Cerebellar cortex (tissue), 1 donor: Measurements from ENCODE around the gene DCLK1.
"Not testable (repeated sequence)": the region's sequence is repeated elsewhere in the genome, so short reads cannot be mapped to it uniquely, and the experiment has no call there.

ENCODE experiments used
- DNase-seq: peaks from one replicate; pipeline ENCODE4 v3.0.0-alpha.2; 2015; ENCODE audit warnings: low spot score

DCLK1 gene

DNA sequence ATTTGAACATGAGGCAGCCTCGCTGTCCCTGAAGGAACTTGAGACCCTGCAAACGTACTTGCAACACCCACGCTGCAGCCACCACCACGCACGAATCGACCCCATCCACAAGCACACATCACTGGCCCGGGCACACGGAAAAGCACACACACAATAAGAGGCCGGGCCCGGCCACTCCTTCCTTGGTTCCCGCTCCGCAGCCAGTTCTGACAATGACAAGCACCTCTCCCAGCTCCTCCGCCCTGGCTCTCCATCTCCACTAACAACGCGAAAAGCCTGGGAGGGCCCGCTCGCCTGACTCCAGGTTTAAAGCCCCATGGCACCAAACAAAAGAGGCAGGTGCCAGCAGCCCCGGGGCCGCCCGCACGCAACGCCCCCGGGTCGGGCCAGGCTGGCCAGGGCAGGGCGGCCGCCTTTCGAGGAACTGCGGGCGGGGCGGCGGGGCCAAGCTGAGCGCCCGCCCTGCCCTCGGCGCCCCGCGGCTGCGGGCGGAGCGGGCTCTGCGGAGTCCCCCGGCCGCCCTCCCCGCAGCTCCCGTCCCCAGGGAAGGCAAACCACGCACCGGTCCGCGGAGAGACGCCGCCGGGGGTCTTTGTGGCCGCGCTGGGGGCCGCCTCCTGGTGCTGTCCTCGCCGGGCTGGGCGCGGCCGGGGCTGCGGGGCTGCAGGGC, 495 bp downstream of the DCLK1 start:
- no peak for DNase-seq

DNA sequence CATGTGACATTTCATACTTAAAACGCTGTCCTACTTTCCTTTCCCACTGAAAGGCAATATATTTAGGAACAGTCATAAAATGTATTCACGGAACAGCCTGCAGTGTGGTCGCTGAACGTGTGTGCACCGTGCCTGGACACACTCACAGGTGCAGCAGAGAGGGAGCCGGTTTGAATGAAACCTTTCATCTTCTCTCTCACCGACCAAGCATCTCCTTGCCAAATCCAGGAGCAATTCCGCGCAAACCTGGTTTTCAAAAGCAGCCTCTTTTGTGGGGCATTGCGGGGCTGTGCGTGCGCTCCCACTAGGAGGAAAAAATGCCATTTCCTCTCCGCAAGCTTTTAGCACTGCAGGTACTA, 1.0 kb downstream of the DCLK1 start:
- DNase-seq = no peak

DNA sequence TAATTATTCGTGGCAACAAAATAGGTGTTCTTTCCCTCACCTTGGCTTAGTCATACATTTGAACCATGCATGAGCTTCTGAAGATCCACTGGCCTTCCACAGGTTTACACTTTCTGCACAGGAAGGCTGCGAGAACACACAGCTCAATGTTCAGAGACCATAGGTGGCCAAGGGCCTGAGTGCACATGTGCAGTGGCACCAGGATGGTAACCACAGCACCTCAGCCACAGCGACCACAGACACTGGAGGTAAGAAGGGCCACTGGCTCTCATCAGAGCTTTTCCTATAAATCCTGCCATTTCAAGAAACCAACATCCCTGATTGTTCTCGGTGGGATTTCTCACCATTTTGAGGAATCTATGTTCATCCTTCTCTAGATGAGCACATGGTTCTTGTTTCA, 1.6 kb downstream of the DCLK1 start:
- DNase-seq = no peak

DNA sequence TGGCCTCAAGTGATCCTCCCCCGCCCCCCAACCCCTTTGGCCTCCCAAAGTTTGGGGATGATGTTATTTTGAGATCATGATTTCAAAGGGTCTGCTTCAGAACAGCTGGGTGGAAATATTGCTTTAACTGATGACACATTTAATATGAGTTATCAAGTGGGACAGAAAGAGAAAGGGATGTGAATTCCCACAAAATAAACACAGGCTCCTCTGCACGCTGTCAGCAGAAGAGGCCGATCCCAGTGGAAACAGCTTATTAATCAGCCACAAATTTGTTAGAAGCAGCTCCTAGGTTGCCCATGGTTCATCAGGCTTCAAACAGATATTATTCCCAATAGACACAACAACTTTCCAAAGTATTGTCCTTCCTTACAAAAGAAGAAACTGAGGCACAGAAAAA, 4.7 kb downstream of the DCLK1 start:
- no peak for DNase-seq

DNA sequence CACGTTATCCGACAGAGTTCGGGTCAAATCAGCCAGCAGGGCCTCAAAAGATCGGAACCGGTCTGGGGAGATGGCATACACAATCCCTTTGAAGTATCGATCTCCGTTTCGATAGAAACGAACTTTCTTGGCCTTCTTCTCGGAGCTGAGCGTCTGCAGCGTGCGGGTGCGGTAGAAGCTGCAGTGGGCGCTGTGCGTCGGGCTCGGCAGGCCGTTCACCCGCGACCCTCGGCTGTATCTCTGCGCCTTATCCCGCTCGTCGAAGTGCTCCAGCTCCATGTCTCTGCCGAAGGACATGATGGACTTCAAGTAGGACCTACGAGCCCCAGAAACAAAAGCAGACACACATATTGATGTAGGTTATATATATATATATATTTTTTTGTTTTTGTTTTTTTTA, 5.3 kb downstream of the DCLK1 start:
- no peak for DNase-seq

DNA sequence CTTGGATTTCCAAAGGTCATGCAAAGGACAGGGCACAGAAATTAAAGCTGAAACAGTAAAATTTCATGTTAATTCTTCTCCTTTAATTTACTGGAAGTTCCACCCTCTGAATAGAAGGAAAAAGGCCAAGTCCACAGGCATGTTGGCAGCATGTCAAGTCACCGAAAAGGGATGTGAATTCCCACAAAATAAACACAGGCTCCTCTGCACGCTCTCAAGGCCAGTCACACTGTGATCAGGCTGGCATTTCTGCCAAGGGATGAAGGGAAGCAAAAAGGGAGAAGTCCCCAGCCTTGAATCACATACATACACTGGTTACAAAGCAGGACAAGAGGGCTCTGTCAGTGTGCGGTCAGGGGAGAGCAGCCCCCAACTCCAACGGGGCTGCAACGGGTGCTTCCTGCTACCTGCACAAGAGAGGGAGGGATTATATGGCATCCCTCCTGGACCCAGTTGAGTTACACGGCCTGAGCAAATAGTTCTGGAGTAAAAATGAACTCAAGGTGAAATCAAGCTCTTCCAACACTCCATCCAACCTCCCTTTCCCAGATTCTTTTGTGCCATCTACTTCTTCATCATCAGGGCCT, 6.9 kb downstream of the DCLK1 start:
- no peak for DNase-seq

DNA sequence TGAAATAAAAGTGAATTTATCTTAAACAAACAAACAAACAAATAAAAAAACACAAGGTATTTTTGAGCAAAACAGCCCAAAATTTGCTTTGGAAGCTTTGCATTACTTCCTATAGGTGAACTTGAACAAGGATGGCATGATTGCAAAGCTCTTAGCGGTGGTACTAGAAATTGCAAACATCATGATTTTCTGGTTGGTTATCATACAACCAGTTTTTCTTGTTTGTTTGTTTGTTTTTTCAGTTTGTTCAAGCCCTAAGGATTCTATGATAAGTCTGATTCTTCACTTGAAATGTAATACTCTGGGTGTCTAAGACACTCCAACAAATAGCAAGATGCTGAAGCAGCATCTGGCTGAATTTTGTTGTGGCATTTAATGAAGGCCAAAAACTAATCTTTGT, 15.9 kb downstream of the DCLK1 start:
- DNase-seq = no peak

DNA sequence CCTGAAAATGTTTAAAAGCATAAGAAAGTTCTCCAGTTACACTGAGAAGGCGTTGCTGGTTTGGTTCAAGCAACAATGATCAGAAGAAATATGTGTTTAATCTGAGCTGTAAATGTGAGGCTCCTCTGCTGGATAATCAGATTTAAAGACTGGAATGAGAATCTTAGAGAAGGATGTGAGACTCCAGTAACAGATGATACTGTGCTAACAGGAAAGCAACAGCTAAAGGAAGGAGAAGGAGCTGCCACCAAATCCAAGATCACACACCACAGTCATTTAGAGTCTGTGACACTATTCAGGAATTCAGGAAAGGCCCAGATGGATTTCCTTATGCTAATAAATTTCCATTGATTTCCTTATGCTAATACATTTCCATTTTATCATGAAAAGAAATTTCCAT, 16.9 kb downstream of the DCLK1 start:
- DNase-seq = no peak

DNA sequence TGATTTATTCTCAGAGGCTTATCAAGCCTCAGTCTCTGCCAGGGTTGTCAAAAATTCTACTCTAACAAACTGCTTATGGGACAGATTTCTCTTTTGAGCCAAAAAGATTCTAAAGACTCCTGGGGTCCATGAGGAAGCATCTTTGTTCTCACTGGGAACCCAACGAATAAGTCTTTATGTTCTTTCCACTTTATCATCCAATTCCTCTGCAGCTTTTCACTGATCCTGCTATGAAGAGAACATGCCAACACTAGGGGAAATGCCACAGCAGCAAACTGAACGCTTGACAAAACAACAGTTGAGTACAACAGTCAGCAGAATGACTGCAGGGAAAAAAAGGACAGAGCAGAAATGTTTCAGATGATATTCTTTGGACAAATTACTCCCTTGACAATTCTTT, 22.2 kb downstream of the DCLK1 start:
- DNase-seq = no peak

DNA sequence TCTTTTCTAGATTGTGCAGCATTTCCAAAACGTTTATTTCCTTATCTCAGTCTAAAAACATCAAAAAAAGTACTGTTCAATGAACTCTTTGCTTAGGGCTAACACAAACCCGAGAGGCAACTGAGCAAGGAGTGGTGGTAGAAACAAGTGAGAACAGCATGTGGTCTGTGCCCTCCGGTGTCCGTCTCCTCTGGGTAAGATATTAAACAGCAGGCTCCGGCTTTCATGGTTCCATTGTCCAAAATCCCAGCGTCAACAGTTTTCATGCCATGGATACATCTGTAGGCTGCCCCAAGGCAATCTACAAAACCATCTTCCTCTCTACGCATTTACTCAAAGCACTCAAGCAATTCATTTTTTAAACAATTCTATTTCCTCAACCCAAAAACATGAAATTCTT, 22.8 kb downstream of the DCLK1 start:
- DNase-seq = no peak

DNA sequence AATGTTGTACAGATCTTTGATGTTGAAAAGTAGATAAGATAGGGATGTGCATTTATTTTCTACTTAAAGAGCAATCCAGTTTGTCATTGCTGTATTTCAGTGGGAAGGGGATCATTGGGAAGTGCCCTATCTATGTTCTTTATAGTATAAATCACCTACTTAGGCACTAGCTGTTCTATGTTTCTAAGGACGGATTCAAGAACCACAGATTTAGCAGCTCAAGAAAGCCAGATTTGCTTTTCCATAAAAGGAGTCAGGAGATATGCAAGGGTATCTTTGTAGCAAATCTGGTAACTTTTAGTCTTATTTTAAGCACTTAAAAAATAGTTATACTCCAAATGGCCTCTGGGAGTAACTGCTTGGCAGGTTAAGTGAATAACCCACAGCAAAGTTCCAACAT, 23.7 kb downstream of the DCLK1 start:
- DNase-seq = no peak

DNA sequence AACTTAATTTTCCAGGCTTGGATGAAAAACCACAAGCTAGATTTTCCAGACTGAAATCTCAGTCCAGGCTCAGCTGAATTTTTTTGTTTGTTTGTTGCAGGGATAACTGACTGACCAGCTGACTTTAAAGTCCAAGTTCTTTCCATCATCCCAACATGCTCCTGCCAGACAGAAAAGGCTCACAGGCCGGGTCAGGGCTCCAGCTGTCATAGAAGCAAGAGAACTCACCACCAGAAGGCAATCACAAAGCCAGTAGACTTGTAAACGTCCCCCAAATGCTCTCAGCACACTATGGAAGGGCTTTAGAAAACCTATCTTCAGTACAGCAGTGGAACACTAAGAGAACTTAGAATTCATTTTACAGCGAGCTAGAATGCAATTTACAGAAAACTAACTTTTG, 25.5 kb downstream of the DCLK1 start:
- no peak for DNase-seq

DNA sequence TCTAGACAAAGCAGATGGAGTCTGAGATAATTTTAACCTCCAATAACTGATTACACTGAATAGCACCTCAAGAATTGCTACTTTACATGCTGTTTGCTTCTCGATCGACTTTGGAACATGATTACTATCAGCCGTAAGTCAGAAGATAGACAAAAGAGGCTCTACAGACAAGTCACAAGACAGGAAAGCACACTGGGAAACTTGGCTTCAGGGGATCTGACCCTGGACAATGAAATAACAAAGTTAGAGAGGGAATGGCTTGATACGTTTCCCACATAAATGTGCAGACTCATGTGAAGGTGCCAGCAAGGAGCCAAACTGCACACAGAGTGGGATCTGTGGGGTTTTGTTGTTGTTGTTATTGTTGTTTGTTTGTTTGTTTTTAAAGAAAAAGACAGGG, 28.5 kb downstream of the DCLK1 start:
- no peak for DNase-seq

DNA sequence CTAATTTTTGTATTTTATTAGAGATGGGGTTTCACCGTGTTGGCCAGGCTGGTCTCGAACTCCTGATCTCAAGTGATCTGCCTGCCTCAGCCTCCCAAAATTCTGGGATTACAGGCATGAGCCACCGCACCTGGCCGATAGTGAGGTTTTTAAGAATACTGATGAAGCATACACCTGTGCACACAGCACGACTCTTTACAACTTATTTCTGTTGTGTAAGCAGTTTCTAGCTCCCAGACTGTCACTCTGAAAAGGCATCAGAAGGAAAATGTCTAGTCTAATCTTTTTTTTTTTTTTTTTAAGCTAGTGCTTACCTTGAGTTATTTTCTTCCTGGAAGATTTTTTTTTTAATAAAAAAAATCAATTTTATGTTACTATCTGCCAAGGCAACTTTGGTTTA, 29.3 kb downstream of the DCLK1 start:
- DNase-seq = not testable (repeated sequence)

DNA sequence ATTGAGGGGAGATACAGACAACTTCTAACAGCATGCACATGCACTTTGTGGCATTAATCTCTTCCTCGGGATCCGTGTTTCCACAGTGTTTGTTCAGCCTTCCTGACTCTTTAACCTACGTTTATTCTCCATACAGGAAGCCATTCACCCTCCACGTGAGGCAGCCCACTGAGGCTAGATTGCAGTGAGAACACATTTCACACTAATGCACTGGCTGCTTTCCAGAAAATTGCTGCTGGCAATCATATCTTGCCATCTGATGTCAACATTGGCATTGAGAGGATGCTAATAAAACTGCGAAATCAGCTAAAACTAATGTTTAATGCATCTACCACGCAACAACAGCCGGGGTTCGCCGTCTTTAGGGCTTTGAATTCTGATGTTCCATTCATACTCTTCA, 30.0 kb downstream of the DCLK1 start:
- DNase-seq = no peak

DNA sequence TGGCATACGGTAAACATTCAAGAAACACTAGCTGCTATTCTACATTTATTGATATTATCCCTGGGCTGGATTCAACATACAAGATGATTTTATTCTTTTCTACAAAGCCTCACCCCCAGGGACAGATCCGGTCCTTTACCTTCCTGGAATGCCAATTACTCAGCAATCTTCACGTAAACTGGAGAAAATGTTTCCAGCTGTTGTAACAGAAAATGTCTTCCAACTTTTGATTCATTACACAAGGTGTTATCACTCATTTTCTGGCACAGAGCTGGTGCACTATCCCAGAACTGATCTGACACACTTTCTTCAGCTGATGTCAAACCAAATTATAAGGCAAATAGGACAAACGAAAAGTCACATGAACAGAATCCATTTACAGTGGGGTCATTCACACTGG, 33.1 kb downstream of the DCLK1 start:
- DNase-seq = no peak

DNA sequence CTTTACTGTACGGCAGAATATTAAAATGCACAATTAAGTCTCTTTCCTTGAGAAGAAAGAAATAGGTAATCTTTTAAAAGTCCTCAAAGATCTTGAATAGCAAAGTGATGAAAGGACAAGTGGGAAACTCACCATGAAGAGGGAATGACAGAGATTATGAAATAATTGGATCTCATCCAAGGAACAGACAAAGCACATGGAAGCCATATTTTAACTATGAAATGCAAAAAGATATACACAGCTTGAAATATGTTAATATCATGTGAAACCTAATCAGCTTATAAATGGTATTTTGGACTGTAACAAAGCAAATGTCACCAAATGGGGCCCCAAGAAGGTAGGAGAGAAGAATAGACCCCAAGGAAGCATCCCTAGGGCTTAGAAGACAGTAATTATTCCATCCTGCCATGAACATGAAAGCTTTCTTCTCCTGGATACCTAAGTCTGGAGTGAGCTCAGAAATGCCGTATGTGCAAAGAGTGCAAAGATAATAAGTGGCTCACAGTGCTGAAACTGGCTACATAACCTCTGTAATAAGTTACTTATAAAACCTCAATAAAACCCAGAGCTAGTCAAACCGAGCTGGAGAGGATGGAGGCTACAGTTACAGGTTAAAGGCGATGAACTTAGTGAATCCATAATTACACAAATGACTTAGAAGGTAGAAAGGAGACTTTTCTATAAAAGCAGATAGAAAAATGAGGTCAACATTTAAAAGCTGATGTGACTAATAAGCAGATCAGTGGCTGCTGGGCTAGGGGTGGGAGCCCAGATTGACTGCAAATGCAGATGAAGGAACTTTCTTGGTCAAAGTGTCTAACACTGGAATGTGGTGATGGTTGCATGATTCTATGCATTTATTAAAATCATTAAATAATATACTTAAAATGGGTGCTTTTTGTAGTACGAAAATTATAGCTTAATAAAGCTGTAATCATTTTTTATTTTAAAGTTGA, 34.4 kb downstream of the DCLK1 start:
- DNase-seq = no peak

DNA sequence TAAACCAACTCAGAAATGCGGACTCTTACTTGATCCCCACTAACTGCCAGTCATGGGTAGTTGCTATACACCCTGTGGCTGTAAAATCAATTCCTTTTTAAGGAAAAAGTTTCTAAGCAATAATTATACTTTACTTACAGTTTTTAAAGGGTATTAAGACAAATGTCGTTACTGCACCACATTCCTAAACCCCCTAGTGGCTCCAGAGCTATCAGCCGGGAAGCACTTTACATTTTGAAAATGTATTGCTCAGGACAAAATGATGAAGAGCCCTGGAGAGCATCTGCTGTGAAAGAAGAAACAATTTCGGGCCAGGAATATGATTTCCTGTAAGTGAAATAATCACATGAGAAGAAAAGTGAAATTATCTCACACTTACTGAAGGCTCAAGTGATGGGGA, 36.7 kb downstream of the DCLK1 start:
- DNase-seq = no peak

DNA sequence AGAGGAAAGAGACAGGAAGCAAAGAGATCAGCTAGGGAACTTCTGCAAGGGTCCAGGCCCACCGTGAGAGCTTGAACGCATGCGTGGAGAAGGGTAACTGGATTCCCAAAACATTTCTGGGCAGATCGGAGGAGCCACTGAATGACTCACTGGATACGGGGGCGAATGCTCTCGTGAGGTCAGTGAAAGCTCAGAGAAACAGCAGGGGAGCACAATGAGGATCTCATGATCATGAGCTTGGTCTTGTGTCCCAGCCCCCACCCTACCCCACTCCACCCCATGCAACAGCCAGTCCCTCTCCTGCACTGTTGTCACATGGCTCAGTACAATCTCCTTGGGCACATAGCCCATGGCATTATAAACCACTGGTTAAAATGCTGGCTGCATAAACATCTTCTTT, 40.6 kb downstream of the DCLK1 start:
- DNase-seq = no peak

DNA sequence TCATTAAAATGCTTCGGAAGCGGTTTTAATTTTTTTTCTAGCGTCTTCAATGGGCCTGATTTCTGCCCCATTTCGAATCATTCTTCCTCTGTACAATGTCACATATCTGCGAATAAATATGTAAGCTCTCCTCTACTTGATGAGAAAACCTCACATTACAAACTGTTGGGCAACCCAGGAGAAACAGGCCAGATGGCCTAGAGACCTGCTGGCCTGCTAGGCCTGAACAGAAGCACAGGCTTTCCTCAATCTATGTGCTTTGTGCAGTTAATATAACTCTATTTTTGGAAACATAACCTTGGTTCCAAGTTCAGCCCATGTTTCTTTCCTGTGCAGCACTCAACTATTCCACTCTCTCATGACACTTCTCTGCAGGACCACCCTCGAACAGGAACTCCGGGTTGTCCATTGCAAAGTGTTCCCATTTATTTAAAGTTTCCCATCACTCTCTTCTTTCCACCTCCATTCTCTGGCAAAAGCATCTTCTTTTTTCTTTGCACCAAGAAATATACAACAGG, 42.0 kb downstream of the DCLK1 start:
- no peak for DNase-seq

DNA sequence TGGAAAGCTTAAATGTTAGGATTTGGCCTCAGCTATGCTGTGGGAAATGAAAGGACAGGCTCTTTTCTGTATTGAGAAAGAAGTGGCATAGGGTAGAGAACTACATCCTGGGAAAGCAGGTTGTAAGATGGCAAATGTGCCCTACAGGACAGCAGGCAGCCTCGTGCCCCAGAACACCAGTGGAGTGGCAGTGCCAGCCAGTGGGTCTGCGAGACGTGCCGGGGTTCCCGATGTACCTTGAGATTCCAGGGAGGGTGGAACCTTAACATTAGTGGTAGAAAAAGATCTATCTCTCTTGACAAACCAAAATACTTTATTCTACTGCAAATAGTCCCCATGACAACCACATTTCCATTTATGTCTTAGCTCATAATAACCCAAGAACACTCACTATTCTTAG, 42.7 kb downstream of the DCLK1 start:
- no peak for DNase-seq

DNA sequence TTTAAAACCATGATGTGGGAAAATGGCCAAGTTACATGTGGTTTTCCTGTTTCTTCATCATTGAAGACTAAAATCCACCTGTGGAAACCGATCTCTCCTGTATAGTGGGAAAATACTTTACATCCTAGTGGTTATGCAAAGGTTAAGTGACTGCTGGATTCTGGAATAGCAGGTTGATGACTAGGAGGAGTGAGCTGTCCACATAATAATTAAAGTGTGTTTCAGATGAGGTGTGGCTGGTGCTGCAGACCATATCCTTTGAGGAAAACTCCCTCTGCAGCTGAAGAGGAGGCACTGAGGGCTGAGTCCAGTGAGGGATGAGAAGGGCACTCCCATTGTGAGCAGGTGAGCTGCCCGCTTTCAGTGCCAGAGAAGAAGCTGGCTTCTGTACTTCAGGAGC, 43.2 kb downstream of the DCLK1 start:
- DNase-seq = no peak

DNA sequence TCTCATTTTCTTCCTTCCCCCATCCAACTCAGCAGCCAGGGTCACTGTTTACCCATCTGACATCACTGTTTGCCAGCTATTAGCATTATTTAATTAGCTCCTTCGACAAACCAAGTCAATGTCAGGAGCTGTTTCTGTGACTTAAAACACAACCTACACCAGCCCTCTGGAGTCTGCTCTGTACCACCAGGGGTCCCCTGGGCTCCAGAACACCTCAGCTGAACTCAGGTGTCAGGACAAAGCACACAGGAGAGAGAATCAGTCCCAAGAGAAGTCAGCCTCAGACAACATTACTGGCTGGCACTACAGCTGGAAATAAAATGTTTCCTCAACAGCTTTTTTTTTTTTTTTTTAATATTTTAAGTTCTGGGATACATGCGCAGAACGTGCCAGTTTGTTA, 45.1 kb downstream of the DCLK1 start:
- DNase-seq = no peak
